Hematopoietic multipotent progenitor cell treated with erythropoietin and hydrocortisone succinate and interleukin-3 and kit ligand, for 17 days (in vitro differentiated cells): ENCODE data around the gene RAPGEF1.

Experiments used
- DNase-seq: peaks from one replicate; pipeline ENCODE4 v3.0.0-alpha.2; 2015; ENCODE audit warnings: low spot score

RAPGEF1 gene

GRCh38 chr9:131601683-131602181 is 138.1 kb downstream of the RAPGEF1 start:
- DNase-seq, result no peak

DNA sequence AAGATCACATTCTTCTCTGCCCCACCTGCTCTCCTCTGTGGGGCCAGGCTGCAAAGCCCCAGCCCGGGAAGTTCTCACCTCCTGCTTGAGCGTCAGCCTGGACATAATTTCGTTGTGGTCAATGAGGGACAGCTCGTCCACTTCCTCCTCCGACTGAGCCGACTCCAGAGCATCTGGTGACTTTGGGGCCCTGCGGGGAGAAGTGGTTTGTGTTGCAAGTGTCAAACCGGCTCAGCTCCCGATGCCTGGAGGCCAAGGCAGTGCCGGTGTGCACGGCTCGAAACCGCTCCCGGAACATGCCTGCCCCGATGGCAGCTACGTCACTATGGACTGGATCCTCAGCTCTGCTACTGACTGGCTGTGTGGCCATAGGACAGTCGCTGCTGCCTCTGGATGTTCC is 141.8 kb downstream of the RAPGEF1 start:
- DNase-seq, result no peak

DNA sequence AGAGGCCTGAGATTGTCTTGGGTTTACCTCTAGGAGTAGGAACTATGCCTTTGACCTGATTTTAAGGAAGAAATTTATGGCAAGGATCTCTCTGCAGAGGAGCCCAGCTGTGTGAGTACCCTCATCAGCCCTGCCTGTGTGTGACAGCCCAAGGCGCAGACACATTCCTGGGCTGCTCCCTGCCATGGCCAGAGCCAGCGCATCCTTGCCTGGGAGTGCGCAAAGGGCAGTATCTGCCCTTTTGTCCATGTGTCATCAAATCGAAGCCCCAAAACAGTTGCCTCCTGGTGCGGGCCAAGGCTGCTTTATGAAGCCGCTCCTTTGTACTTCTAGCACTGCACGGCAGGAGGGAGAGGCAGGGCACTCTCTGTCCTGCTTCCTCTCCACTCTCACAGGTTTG is 142.6 kb downstream of the RAPGEF1 start:
- DNase-seq, result no peak

DNA sequence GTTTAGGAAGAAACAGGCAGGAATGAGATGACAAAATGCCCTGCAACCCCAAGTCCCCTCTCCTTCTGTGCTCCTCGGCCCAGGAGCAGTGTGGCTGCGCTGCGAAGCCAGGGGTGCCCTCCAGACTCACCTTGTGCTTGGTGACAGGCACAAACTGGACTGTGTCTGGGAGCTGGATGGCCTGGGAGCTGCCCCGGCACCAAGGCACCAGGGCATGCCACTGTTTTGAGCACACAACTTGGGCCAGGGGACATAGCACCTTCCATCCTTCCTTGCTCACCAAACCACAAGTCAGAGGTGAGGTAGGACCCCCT is 143.5 kb downstream of the RAPGEF1 start:
- DNase-seq, result no peak

GRCh38 chr9:131595696-131596429 is 144.0 kb downstream of the RAPGEF1 start:
- DNase-seq, result no peak

GRCh38 chr9:131594906-131595665 is 144.8 kb downstream of the RAPGEF1 start:
- no peak for DNase-seq

DNA sequence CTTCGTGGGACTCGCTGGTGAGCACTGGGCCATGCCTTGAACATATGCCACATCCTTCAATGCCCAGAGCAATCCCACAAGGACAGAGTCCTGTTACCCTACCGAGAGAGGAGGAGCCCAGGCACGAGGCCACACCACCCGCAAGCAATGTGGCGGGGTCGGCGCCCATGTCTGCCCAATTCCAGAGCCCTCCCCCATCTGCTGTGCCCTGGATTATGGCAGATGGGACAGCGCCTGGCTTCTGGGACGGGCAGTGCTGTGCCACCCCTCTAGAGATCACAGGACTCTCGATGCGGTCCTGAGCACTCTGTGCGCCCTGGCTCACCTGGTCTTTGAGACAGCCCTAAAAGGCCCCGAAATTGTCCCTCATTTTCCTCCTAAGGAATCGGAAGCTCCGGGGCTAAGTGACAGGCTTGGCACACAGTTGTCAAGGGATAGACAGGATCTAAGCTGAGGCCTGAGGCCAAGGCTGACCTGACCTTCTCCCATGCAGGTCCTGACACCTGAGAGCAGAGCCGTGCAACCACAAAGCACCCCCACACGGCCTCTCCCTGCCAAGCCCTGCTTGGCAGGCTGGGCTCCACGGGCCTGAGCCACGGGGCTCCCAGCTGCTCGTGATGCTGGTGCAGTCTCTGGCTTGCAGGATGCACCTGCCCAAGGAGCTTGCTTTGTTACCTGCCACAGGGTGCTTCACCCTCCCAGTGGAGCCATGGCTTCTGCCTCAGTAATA is 145.8 kb downstream of the RAPGEF1 start:
- no peak for DNase-seq

DNA sequence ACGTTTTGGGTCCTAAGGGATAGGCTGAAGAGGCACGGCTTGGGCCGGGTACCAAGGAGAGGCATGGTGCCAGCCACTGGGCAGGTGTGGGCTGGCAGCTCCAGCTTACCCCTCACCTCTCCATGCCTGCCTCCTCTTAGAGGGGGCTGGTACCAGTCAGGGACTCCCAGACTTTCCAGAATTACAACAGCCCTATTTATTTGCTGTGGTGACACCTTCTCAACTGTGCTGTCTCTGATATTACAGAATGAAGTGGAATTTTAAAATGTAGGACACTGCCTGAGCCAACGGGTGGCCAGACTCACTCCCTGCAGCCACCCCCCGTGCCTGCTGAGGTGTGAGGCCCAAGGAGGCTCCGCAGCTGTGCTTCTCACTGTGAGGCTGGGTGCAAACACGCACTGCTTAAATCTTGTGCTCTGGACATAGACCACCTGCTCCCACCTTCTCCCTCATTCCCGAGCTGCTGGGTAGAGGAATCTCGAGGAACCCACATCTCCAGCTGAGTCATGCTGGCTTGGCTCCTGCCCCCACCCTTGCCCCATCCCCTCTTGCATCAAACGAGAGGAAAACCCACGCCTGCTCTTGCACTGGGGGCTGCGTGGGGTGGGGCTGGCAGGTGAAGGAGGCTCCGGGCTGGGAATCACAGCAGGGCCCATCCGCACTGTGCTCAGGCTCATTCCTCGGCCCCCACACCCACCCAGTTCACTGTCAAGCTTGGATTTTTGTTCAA is 146.6 kb downstream of the RAPGEF1 start:
- no peak for DNase-seq

- no peak for DNase-seq
These were observed 148.0 kb downstream of the RAPGEF1 start for GRCh38 chr9:131591845-131592208.

DNA sequence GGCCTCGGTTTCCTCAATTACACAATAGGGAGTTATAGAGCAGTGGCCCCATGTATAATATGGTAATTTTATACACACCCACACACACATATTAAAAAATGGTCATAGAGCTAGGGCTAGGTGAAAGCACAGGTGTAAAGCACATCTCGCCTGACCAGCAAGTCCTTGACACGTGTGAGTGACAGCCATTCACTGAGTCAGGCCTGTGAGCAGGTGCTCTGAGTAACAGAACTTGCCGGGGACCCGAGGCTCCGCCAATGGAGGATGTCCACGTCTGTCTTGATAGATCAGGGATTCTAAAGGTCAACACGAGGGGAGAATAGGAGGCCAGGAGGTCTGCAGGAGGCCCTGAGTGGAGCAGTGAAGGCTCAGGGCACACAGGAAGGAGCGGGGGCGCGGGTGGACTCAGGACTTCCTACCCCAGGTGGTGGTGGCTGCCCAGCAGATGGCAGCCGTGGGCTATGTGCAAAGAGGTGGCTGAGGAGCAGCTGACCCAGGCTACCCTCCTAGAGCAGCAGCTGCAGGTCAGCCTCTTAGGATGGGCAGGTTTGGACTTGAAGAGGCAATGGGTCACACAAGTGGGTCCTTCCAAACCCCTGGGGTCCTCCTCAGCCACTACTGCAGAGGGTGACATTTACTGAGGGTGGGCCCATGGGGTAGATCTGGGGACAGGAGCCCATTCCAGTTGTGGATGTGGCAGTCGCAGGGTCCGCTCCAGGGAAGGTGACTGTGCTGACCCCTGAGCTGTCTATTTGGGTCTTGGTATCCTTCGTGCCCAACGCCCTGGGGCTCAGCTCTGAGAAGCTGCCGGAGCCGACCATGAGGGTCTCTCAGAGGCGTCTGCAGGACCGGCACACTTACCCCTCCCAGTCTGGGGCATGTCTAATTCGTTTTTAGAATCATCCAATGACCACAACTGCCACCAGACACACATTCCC is 148.7 kb downstream of the RAPGEF1 start:
- DNase-seq, result peak; percentile 25

- DNase-seq, result no peak
These were observed 149.4 kb downstream of the RAPGEF1 start for GRCh38 chr9:131590449-131590848.

DNA sequence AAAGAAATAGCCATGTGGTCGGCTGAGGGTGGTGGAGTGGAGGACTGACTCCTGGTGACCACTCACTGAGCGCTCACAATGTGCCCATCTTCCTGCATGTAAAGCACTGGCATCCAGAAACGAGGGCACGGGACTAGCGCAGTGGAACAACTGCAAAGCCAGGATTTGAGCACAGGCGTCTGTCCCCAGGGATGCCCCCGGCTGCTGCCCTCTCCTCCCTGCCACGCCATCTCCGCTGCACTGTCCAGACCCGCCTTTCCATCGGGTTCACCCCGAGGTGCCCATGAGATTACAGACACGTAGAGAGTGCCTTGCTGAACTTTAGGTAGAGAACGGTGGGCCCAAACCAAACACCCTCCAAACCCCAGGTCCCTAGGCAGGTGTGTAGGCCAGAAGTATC is 149.9 kb downstream of the RAPGEF1 start:
- DNase-seq, result no peak

DNA sequence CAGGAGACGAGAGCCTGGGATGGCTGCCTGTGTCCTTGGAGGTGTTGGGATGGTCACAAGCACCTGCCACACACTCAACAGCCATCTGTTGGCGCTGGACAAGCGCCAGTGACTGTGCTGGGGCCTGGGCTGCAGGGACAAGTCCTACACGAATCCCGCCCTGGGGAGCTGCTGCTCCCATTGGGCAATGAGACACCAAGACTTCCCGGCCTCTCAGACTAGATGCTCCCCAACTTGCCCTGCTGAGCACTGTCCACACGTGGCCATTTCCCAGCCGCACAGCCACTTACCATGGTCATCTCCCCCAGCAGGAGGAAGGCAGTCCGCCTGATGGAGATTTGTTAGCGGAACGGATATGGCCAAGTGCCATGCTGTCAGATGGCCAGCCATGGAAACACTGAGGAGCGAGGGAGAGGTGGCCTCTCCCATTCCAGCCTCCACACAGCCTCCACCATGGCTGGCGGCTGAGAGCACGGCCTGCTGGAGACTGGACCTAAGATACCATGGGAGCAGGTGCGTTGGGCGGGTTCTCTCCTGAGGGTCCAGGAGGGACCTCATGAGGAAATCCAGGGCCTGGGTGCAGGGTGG is 150.7 kb downstream of the RAPGEF1 start:
- DNase-seq, result no peak

DNA sequence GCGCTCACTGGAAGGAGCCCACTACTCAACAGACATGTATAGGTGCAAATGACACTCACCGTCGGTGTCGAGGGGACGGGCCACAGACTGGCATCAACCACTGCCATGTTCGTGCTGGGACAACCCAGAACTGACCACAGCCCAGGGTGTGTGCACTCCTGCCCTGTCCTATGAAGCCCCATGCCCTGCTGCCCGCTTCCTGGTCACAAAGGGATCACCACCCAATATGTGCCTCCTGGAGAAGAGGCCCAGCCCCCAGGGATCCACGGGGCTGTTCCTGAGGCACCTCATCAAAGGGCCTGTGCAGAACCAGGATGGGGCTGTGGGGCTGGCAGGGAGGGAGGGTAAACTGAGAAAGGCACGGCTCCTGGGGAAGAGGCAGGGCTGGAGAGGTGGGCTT is 151.5 kb downstream of the RAPGEF1 start:
- DNase-seq, result no peak

DNA sequence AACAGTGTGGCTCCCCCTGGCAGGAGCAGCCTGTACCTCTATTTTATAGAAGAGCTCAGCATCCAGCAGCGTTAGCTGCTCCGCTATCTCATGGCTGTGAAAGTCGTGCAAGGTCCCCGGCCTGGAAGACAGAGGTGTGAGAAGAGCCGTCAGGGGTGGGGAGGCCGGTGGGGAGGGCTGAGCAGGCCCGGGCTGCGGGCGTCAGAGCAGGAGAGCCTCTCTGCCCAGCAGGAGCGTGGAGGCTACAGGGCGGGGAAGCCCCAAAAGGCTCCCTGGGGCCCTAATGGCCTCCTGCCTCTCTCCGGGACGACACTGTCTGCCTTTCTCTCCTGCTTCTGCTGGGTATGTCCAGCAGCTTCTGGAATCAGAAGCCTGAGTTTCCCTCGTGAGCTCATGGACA is 152.0 kb downstream of the RAPGEF1 start:
- no peak for DNase-seq

DNA sequence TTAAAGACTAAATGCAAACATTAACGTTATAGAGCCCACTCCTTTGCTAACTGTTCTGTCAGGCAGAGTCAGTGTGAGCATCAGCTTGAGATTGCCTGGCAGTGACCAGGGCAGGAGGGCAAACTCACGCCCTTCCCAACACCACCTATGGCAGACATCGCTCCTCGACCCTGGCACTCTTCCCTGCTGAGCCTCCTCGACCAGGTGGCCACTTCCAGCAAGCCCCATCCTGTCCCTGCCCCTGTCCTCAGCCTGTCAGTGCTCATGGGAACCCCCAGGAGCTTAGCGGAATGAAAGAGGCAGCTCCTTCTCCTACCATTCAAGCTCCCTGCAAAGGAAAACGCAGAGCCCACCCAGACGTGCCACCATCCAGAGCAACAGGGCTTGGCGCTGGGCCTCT is 152.5 kb downstream of the RAPGEF1 start:
- no peak for DNase-seq

DNA sequence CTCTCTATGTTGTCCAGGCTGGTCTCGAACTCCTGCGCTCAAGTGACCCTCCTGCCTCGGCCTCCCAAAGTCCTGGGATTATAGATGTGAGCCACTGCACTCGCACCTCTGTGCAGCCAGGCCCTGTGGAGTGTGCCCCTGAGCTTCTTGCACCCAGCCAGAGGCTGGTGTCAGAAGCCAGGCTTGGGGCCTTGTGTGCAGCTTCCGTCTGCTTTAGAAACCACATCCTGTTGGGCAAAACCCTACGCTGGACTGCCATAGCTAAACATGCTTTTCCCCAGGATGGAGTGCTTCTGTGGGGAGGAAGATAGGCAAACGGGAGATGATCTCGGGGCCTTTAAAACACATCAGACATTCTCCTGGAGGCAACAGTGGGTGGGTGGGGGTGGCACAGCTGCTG is 154.5 kb downstream of the RAPGEF1 start:
- no peak for DNase-seq

DNA sequence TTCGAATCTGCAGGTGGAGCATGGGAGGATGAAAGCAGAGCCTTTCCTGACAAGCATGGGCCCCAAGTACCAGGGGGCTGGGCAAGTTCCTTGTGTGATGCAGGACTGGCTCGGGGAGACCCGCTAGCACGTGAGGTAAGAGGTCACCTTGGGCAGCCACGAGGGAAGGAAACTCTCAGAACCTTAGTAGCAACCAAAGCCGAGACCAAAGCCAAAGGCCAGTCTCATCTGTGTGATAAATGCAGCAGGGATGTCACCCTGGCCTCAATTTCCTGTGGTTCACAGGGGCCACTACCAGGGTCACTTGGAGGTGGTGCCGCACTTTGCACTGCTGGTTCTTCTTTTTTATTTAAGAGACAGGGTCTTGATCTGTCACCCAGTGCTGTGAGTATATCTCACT is 155.0 kb downstream of the RAPGEF1 start:
- DNase-seq, result no peak

GRCh38 chr9:131583836-131584555 is 155.9 kb downstream of the RAPGEF1 start:
- DNase-seq, result no peak

GRCh38 chr9:131583337-131583645 is 156.6 kb downstream of the RAPGEF1 start:
- no peak for DNase-seq
